ENCODE results near the gene RBPJ. TPM values are rescaled to one million over a fixed set of nuclear protein-coding genes. Genes with fewer than 3 reads are reported as not detected.

The RBPJ gene
- total RNA-seq, 2 experiments from 2014 or later, result 150 to 151 TPM

DNA sequence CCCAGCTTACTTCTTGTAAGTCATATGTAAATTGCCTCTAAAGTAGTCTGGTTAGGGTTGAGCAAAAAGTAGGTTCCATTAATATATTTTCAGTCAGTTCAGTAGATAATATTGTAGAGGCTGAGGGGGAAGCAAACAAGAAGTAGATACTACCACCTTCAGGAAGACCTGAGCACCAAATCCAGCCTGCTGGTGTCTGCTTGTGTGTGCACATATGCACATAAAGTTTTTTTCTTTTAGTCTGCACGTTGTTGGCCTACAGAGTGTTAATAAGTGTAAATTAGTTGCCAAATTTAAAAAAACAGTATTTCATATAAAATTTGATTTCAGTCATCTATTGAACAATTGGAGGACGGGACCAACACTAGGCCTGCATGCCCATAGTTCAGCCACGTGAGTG is 92.8 kb downstream of the RBPJ start:
- DNase-seq, result no peak
- ATAC-seq, result no peak
- Mint-ChIP-seq H3K4me1 (ENCODE audit: low read depth) (peaks cover 2% of the 10 kb centered on the region), H3K9me3 (no peaks in the 10 kb centered on the region), H3K36me3 (ENCODE audit: low read depth) (peaks cover 21% of the 10 kb centered on the region), H3K27me3 (no peaks in the 10 kb centered on the region), H3K27ac (no peak overlapping the region), H3K4me3 (no peak overlapping the region)
- CTCF ChIA-PET, result interaction anchor here (1.1 to 2.6 kb wide), 4 partner anchors 11 to 384 kb away, joined by 3 to 21 read pairs (median 4); no protein-coding TSS in a partner anchor
- POLR2A ChIA-PET, result no interaction called here
- intact Hi-C loops (cut with micrococcal nuclease), result no loop called here
- TF ChIP-seq, protein P1, sequence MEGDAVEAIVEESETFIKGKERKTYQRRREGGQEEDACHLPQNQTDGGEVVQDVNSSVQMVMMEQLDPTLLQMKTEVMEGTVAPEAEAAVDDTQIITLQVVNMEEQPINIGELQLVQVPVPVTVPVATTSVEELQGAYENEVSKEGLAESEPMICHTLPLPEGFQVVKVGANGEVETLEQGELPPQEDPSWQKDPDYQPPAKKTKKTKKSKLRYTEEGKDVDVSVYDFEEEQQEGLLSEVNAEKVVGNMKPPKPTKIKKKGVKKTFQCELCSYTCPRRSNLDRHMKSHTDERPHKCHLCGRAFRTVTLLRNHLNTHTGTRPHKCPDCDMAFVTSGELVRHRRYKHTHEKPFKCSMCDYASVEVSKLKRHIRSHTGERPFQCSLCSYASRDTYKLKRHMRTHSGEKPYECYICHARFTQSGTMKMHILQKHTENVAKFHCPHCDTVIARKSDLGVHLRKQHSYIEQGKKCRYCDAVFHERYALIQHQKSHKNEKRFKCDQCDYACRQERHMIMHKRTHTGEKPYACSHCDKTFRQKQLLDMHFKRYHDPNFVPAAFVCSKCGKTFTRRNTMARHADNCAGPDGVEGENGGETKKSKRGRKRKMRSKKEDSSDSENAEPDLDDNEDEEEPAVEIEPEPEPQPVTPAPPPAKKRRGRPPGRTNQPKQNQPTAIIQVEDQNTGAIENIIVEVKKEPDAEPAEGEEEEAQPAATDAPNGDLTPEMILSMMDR (IDR thresholded peaks at IDR 0.05), result no peak

- no peak for DNase-seq
- Mint-ChIP-seq H3K9me3 (no peaks in the 10 kb centered on the region), H3K36me3 (ENCODE audit: low read depth) (peaks cover 40% of the 10 kb centered on the region), H3K27me3 (no peaks in the 10 kb centered on the region), H3K27ac (no peak overlapping the region), H3K4me3 (no peak overlapping the region), H3K4me1 (ENCODE audit: low read depth) (no peaks in the 10 kb centered on the region)
- no peak for ATAC-seq
- POLR2A ChIA-PET, result no interaction called here
- CTCF ChIA-PET, result interaction anchor here (1.5 to 3.7 kb wide), 2 partner anchors 35 to 88 kb away, joined by 3 to 19 read pairs; no protein-coding TSS in a partner anchor
- intact Hi-C loops (cut with micrococcal nuclease), result no loop called here
- TF ChIP-seq, protein P1 (IDR thresholded peaks at IDR 0.05), result no peak
Measured at GRCh38 chr4:26418107-26418506, 97.3 kb downstream of the RBPJ start.

DNA sequence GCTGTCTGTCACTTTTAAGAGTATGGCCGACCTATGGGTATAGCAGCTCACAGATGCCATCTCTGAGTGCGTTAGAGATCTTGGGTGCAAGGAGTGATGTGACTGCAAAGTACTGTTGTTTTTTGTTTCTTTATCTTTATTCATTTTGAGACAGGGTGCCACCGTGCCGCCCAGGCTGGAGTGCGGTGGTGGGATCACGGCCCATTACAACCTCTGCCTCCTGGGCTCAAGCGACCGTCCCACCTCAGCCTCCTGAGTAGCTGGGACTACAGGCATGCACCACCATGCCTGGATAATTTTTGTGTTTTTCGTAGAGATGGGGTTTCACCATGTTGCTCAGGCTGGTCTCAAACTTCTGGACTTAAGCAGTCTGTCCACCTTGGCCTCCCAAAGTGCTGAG is 98.0 kb downstream of the RBPJ start:
- ATAC-seq (no peak), DNase-seq (no peak)
- H3K4me1 Mint-ChIP-seq (ENCODE audit: low read depth), result no peaks in the 10 kb centered on the region
- ChIA-PET POLR2A (no interaction called here), CTCF (interaction anchor here (1.0 to 3.7 kb wide), 5 partner anchors 9 to 430 kb away, joined by 3 to 19 read pairs (median 3); no protein-coding TSS in a partner anchor)
- no peaks in the 10 kb centered on the region for H3K9me3 Mint-ChIP-seq
- H3K27me3 Mint-ChIP-seq, result no peaks in the 10 kb centered on the region
- TF ChIP-seq, protein P1 (IDR thresholded peaks at IDR 0.05), result no peak
- no peak overlapping the region for H3K4me3 Mint-ChIP-seq
- H3K27ac Mint-ChIP-seq, result no peak overlapping the region
- intact Hi-C loops (cut with micrococcal nuclease), result no loop called here
- peaks cover 39% of the 10 kb centered on the region for H3K36me3 Mint-ChIP-seq (ENCODE audit: low read depth)

GRCh38 chr4:26420438-26420837 is 99.6 kb downstream of the RBPJ start:
- ChIA-PET CTCF (interaction anchor here (1.1 to 1.4 kb wide), 2 partner anchors 10 to 90 kb away, joined by 4 to 5 read pairs; no protein-coding TSS in a partner anchor), POLR2A (no interaction called here)
- Mint-ChIP-seq H3K4me1 (ENCODE audit: low read depth) (no peaks in the 10 kb centered on the region), H3K9me3 (no peaks in the 10 kb centered on the region), H3K27me3 (no peaks in the 10 kb centered on the region), H3K4me3 (no peak overlapping the region), H3K36me3 (ENCODE audit: low read depth) (peaks cover 45% of the 10 kb centered on the region), H3K27ac (no peak overlapping the region)
- intact Hi-C loops (cut with micrococcal nuclease), result no loop called here
- DNase-seq, result no peak
- TF ChIP-seq, protein P1 (IDR thresholded peaks at IDR 0.05), result no peak
- ATAC-seq, result no peak

DNA sequence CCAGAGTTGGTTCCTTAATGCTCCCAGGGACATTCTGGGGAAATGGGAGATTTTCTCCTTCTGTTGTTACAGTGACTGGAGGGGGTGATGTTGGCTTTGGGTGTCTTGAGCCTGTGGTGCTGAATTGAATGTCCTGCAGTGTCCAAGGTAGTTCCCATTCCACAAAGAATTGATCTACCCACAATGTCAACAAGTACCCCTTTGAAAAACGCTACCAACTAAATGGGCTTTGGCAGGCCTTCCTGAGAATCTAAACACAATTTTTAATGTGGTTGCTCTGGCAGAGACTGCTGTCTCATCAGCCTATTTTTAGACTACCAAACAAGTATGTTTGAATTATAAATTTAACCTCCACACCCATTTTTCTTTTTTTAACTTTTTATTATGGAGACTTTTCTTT is 100.1 kb downstream of the RBPJ start:
- TF ChIP-seq, protein P1 (IDR thresholded peaks at IDR 0.05), result no peak
- H3K36me3 Mint-ChIP-seq (ENCODE audit: low read depth), result peaks cover 46% of the 10 kb centered on the region
- no peaks in the 10 kb centered on the region for H3K9me3 Mint-ChIP-seq
- intact Hi-C loops (cut with micrococcal nuclease), result no loop called here
- DNase-seq, result no peak
- no peak overlapping the region for H3K27ac Mint-ChIP-seq
- ChIA-PET CTCF (no interaction called here), POLR2A (no interaction called here)
- no peak for ATAC-seq
- H3K27me3 Mint-ChIP-seq, result no peaks in the 10 kb centered on the region
- H3K4me3 Mint-ChIP-seq, result no peak overlapping the region
- no peaks in the 10 kb centered on the region for H3K4me1 Mint-ChIP-seq (ENCODE audit: low read depth)
